Keratinocyte (primary cell): ENCODE data around the gene CASKIN2. TPM values are rescaled to one million over a fixed set of nuclear protein-coding genes. Genes with fewer than 3 reads are reported as not detected.

ENCODE experiments used
- DNase-seq: peaks from one replicate; pipeline ENCODE4 v3.0.0-alpha.2; 2011; ENCODE audit warnings: low read depth, missing footprints, low spot score
- FAIRE-seq: peaks from 2 replicates; lab custom pipeline; 2011; peaks lifted over from hg19 to GRCh38; lab: Jason Lieb, UNC
- H2AFZ ChIP-seq: 2 replicates; pipeline ENCODE4 v1.6.0; 2012; ENCODE audit warnings: low read length, control low read depth, inconsistent platforms; ENCODE audit not compliant: control insufficient read depth
- H3K27ac ChIP-seq: 2 replicates; pipeline ENCODE4 v1.5.1; 2011; ENCODE audit warnings: low read length; ENCODE audit not compliant: control insufficient read depth, insufficient read depth
- H3K27me3 ChIP-seq: 3 replicates; pipeline ENCODE4 v1.6.0; 2011; ENCODE audit warnings: low read length; ENCODE audit not compliant: control insufficient read depth, insufficient read depth; ENCODE audit errors: extremely low read depth
- H3K36me3 ChIP-seq, 2 experiments: 2 replicates in 1 of 2; 3 replicates in 1 of 2; pipeline ENCODE4 v1.5.1; 2011; ENCODE audit warnings: low read length in 2 of 2, mild to moderate bottlenecking in 1 of 2; ENCODE audit not compliant: control insufficient read depth in 2 of 2, insufficient read depth in 2 of 2; ENCODE audit errors: extremely low read depth in 1 of 2
- H3K4me1 ChIP-seq: 3 replicates; pipeline ENCODE4 v1.5.1; 2011; ENCODE audit warnings: low read length; ENCODE audit not compliant: control insufficient read depth, insufficient read depth; ENCODE audit errors: extremely low read depth
- H3K4me2 ChIP-seq: 3 replicates; pipeline ENCODE4 v1.6.0; 2011; ENCODE audit warnings: low read depth, low read length; ENCODE audit not compliant: control insufficient read depth, insufficient read depth; ENCODE audit errors: extremely low read depth
- H3K4me3 ChIP-seq, 3 experiments: fragments of 200-600 bp in 1 of 3; sonication (generic) in 1 of 3; 2 replicates in 2 of 3; 3 replicates in 1 of 3; pipeline ENCODE4 v1.5.1; 2011 to 2016; ENCODE audit warnings: low read length in 3 of 3, mild to moderate bottlenecking in 3 of 3, control low read depth in 2 of 3, inconsistent platforms in 1 of 3, low read depth in 1 of 3, mixed read lengths in 1 of 3, mixed run types in 1 of 3, moderate library complexity in 1 of 3; ENCODE audit not compliant: control insufficient read depth in 2 of 3, insufficient read depth in 2 of 3; ENCODE audit errors: extremely low read depth in 1 of 3
- H3K79me2 ChIP-seq: 2 replicates; pipeline ENCODE4 v1.6.0; 2012; ENCODE audit warnings: low read length; ENCODE audit not compliant: control insufficient read depth, insufficient read depth
- H3K9ac ChIP-seq: 3 replicates; pipeline ENCODE4 v1.6.0; 2011; ENCODE audit warnings: low read length; ENCODE audit not compliant: control insufficient read depth, insufficient read depth; ENCODE audit errors: extremely low read depth
- H3K9me1 ChIP-seq: 3 replicates; pipeline ENCODE4 v1.6.0; 2011; ENCODE audit warnings: low read length; ENCODE audit not compliant: control insufficient read depth, insufficient read depth; ENCODE audit errors: extremely low read depth
- H3K9me3 ChIP-seq: 2 replicates; pipeline ENCODE4 v1.5.1; 2012; ENCODE audit warnings: low read depth, low read length; ENCODE audit not compliant: control insufficient read depth
- H4K20me1 ChIP-seq: 3 replicates; pipeline ENCODE4 v1.6.0; 2011; ENCODE audit warnings: low read length; ENCODE audit not compliant: control insufficient read depth, insufficient read depth; ENCODE audit errors: extremely low read depth
- CTCF ChIP-seq, 3 experiments: IDR thresholded peaks in 1 of 3; conservative IDR thresholded peaks in 1 of 3; optimal IDR thresholded peaks in 1 of 3; 2 replicates in 2 of 3; 3 replicates in 1 of 3; pipeline versions ENCODE3 to v1.5.1; 2011; ENCODE audit warnings: low read length in 3 of 3, mild to moderate bottlenecking in 3 of 3, moderate library complexity in 2 of 3, control low read depth in 1 of 3, inconsistent platforms in 1 of 3; ENCODE audit not compliant: insufficient read depth in 2 of 3; ENCODE audit errors: extremely low read depth in 1 of 3
- EZH2 ChIP-seq: IDR thresholded peaks from one replicate; pipeline ENCODE4 v1.6.1; 2012; ENCODE audit warnings: inconsistent platforms, mild to moderate bottlenecking, low read length, moderate library complexity
- dilution Hi-C: fragments of 300-500 bp; cut with MboI; formaldehyde crosslinking; loops from one replicate; pipeline ENCODE4 v1.7.0; 2020; ENCODE audit warnings: low sequenced_read_pairs; ENCODE audit not compliant: extremely low pct_ligation_motif_present
- polyA plus RNA-seq, 5 experiments: library from polyadenylated mRNA; depleted of rRNA in 3 of 5; stranded (reverse) in 3 of 5; stranded (forward) in 1 of 5; unstranded in 1 of 5; fragments of >200 nt; gene quantifications; 1 replicate in 1 of 5; 2 replicates in 3 of 5; 3 replicates in 1 of 5; pipeline versions ENCODE4 v1.2.1 to v1.2.3, GENCODE V29; 2011 to 2012; ENCODE audit warnings: missing spikeins in 2 of 5, low read depth in 1 of 5, low replicate concordance in 1 of 5

CASKIN2 gene
- polyA plus RNA-seq, 1 donor (not counting 4 experiments of a cell fraction or from before 2014, with no cell fraction given): 3.7 TPM

- FAIRE-seq (no peak), DNase-seq (no peak)
- Histone ChIP-seq H3K4me1 (peaks cover 16% of the 10 kb centered on the region), H2AFZ (peak overlapping the region; percentile 70), H3K36me3 (peaks cover 0 to 2% of the 10 kb centered on the region in 2 experiments), H3K9me1 (no peaks in the 10 kb centered on the region), H3K9ac (peak overlapping the region; percentile 22), H3K27ac (peak overlapping the region; percentile 26), H4K20me1 (no peaks in the 10 kb centered on the region), H3K79me2 (no peaks in the 10 kb centered on the region), H3K9me3 (no peaks in the 10 kb centered on the region), H3K4me2 (peak overlapping the region; percentile 62), H3K27me3 (no peaks in the 10 kb centered on the region), H3K4me3 (no peak overlapping the region)
- no peak for TF ChIP-seq CTCF (optimal IDR thresholded peaks at IDR 0.05 in 1 of 3, IDR thresholded peaks at IDR 0.05 in 1 of 3, conservative IDR thresholded peaks at IDR 0.05 in 1 of 3; ENCODE audit: extremely low read depth in 1 of 3, insufficient read depth in 2 of 3, low read length in 3 of 3)
- no peak for TF ChIP-seq EZH2
- dilution Hi-C loops: no loop called here
These were observed 34.2 kb upstream of the CASKIN2 start for GRCh38 chr17:75549246-75550138.

- no peak overlapping the region for H3K27ac ChIP-seq
- no peaks in the 10 kb centered on the region for H3K79me2 ChIP-seq
- H3K4me2 ChIP-seq: peak overlapping the region; percentile 10
- H2AFZ ChIP-seq: no peak overlapping the region
- no peak for FAIRE-seq
- H3K27me3 ChIP-seq: no peaks in the 10 kb centered on the region
- H3K4me1 ChIP-seq: peaks cover 16% of the 10 kb centered on the region
- H3K4me3 ChIP-seq: no peak overlapping the region
- dilution Hi-C loops: no loop called here
- peaks cover 0 to 2% of the 10 kb centered on the region in 2 experiments for H3K36me3 ChIP-seq
- peak overlapping the region; percentile 15 for H3K9ac ChIP-seq
- no peak for TF ChIP-seq CTCF (optimal IDR thresholded peaks at IDR 0.05 in 1 of 3, IDR thresholded peaks at IDR 0.05 in 1 of 3, conservative IDR thresholded peaks at IDR 0.05 in 1 of 3; ENCODE audit: extremely low read depth in 1 of 3, insufficient read depth in 2 of 3, low read length in 3 of 3)
- TF ChIP-seq EZH2: no peak
- no peaks in the 10 kb centered on the region for H4K20me1 ChIP-seq
- no peak for DNase-seq
- no peaks in the 10 kb centered on the region for H3K9me1 ChIP-seq
- H3K9me3 ChIP-seq: no peaks in the 10 kb centered on the region
These were observed 33.5 kb upstream of the CASKIN2 start for GRCh38 chr17:75548813-75549212.
